ENCODE data around the gene CADPS2. TPM values are rescaled to one million over a fixed set of nuclear protein-coding genes. Genes with fewer than 3 reads are reported as not detected.

CADPS2 gene
- total RNA-seq, 1 donor from 2014 or later: 22.0 TPM

GRCh38 chr7:122521767-122522166 lies 364.5 kb downstream of the CADPS2 start:
- no peak for DNase-seq

DNA sequence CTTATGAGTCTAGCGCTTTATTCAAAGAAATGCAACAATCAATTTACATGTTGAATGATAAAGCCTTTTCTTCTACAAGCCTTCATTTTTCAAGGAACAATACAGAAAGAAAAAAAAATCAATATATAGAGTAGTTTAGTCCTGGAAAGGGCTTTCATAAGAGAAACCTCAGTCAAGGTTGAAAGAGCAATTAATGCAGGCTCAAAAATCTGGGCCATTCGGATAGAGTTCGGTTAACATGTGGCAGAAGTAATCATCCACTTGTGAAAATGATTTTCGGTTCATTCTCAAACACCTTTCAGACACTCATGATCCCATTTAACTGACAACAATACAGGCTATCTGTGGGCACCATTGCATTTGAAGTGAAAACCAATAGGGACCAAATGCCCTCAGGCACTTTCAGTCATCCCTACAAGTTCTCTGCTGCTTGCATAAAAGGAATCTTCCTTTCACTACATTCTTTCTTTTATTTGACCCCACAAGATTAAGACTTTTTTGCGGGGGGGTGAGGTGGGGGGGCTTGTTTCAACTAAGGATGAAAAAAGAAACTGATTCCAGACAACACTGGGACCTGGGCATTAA lies 365.2 kb downstream of the CADPS2 start:
- DNase-seq: no peak

DNA sequence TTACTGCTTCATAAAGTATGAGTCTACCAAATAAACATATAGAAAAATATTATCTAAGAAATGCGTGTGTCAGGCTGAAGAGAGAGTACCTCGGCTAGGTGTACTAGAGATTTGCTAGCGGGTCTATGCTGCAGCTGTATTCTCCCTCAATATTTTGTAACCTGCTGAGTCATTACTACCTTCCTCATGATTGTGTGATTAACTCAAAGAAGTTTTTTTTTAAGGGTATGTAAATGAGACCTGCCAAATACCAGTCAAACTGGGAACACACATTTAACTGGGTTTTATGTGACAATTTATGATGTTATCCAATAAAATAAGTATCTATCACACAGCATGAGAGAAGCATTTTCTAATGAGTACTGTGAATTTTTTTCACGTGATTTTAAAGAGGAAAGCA lies 367.8 kb downstream of the CADPS2 start:
- no peak for DNase-seq

DNA sequence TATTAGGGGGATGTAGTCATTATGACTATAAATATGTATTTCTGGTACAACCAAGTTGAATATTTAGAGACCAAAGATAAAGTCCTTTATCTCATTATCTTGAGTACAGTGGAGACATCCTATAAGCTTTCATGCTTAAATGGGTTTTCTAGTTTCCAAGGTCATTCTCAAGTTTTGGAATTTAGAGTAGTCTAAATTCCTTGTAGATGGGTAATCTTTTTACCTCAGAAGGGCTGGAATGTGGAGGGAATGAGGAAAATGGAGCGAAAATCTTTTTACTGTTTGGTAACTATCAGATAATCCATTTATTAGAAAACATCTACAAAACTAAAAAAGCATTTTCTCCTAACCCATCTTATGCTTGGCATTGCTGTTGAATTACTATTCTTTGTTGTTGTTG lies 368.7 kb downstream of the CADPS2 start:
- DNase-seq: no peak

GRCh38 chr7:122515404-122515803 lies 370.9 kb downstream of the CADPS2 start:
- DNase-seq: no peak

DNA sequence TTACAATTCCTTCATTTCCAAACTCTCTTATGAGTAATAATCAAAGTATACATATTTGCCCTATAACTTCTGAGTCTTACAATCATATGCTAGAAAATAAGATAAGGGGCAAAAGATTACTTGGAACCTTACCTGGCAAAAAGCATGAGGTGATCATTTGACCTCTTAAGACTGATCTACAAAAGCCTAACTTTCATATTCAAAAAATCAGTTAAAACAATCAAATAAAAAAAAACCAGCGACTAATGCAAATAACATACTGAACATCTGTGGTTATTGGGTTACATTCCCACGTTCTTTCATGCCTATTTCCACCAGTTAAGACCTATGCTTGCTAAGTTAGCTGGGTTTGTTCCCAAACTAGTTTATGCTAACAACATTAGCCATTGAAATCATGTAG lies 375.0 kb downstream of the CADPS2 start:
- no peak for DNase-seq

- no peak for DNase-seq
Observed at GRCh38 chr7:122507591-122507990, 378.7 kb downstream of the CADPS2 start.

- no peak for DNase-seq
Observed at GRCh38 chr7:122492007-122492406, 394.3 kb downstream of the CADPS2 start.

DNA sequence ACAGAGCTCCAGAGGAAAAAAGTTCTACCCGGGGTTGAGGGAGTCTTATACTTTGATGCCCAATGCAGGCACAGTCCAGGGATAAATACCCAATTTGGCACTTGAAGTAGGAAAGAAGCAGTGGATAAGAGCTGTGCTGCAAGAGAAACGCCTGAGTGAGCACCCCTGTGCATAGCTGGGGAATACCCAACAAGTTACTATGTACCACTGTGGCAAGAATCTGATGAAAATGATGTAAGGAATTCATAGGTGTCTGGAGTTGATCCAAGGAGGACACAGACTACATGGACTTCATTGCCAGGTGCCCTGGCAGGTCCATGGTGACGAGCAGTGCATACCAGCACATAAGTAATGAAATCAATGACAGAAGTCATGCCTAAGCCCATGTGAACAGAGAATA lies 398.0 kb downstream of the CADPS2 start:
- no peak for DNase-seq

- DNase-seq: no peak
Observed at GRCh38 chr7:122487131-122487530, 399.1 kb downstream of the CADPS2 start.

GRCh38 chr7:122485856-122486255 lies 400.4 kb downstream of the CADPS2 start:
- no peak for DNase-seq

GRCh38 chr7:122482212-122482611 lies 404.0 kb downstream of the CADPS2 start:
- no peak for DNase-seq

GRCh38 chr7:122470859-122471258 lies 415.4 kb downstream of the CADPS2 start:
- DNase-seq: no peak

- no peak for DNase-seq
Observed at GRCh38 chr7:122468945-122469344, 417.3 kb downstream of the CADPS2 start.

- no peak for DNase-seq
Observed at GRCh38 chr7:122467661-122468449, 418.4 kb downstream of the CADPS2 start.

DNA sequence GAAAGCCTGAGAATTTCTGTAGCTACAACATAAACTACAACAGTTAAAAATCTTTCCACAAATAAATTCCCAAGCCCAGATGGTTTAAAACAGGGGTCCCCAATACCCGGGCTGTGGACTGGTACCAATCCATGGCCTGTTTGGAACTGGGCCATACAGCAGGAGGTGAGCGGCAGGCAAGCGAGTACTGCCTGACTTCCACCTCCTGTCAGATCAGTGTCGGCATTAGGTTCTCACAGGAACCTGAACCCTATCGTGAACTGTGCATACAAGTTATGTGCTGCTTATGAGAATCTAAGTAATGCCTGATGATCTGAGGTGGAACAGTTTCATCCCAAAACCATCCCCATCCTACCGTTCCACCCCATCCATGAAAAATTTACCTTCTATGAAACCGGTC lies 421.0 kb downstream of the CADPS2 start:
- no peak for DNase-seq

DNA sequence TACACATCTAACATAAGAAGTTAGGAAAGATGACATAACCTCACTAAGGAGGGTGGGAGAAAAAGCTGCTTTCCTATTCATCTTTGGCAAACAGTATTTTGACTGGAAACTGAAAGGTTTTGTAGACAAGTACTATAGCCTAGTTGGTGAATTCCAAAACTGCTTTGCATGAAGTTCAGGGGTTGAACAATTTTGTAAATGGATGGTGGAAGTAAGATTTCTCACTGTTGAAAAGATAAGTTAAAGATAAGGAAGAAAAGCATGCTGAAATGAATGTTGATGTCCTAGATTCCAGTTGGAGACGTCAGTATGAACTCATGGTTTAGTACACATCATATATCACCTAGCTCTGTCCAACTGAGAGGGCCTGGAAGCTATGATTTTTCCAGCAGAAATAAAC lies 422.6 kb downstream of the CADPS2 start:
- no peak for DNase-seq

DNA sequence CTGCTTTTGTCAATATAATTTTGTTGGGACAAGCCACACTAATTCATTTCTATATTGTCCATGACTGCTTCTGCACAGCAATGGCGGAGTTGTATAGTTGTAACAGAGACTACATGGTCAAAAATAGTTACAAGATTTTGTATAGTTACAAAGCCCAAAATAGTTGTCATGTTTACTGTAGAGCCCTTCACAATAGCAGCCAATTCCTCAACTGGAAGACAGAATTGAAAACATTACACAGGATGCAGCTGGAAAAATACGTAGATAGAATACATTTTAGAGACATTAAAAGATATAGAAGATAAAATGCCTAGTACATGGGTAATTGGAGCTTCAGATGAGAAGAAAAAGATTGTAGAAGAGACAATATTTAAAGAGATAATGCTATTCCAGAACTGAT lies 425.3 kb downstream of the CADPS2 start:
- DNase-seq: no peak

GRCh38 chr7:122457969-122458368 lies 428.3 kb downstream of the CADPS2 start:
- no peak for DNase-seq

DNA sequence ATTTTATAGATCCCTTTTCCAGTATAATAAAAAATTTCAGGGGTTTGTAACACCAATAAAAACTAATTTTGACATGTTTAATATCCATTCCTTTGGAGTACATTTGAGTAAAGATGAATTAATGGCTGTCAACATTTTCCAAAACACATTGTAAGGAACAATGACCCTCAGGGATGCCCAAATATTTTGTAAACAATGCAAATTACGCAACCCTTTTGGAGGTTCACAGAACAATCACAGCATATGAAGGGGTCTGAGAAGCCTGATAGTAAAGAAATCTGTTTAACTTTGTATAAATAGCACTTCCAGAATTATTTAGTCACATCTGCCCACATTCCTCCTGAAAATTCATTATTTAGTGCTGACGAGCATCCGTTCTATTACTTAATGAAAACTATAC lies 428.9 kb downstream of the CADPS2 start:
- no peak for DNase-seq

GRCh38 chr7:122454776-122455507 lies 431.3 kb downstream of the CADPS2 start:
- no peak for DNase-seq

GRCh38 chr7:122453432-122453831 lies 432.8 kb downstream of the CADPS2 start:
- no peak for DNase-seq

DNA sequence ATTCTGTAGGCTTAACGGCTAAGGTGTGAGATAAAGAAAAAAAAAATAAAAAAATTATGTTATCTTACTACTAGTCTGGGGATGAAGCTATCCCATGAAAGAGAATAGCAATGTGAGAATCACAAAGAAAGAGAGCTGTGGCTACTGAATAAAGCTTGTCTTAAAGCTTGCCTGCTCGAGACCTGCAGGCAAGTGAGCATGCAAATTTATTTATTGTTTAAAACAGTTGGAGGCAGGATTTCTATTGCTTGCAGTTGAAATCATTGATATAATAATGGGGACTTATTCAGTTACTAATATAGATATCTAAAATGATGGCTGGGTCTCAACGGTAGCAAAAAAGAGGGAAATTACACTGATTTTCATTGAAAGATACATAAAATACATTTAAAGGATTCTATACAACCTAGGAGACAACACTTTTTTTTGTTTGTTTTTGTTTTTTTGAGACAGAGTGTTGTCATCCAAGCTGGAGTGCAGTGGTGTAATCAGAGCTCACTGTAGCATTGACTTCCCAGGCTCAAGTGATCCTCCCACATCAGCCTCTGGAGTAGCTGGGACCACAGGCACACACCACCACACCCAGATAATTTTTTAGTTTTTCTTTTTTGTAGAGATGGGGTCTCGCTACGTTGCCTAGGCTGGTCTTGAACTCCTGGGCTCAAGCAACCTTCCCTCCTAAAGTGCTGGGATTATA lies 437.2 kb downstream of the CADPS2 start:
- DNase-seq: no peak

Data from tongue (tissue), 2 donors.